B cell (primary cell): Measurements from ENCODE around the gene SLC7A9. TPM values are rescaled to one million over a fixed set of nuclear protein-coding genes. Genes with fewer than 3 reads are reported as not detected.

Experiments
- ATAC-seq: fragments of 200-7000 bp; cut with Tn5 transposase; one replicate; pipeline ENCODE4 v1.10.0; 2021; ENCODE audit warnings: low read depth, mild to moderate bottlenecking, moderate number of reproducible peaks, moderate library complexity
- CTCF ChIA-PET: fragments of 350-600 bp; sonication (Branson Sonifier 250); formaldehyde crosslinking; loops from one replicate; lab custom pipeline; 2021; ENCODE audit warnings: antibody characterized with exemption, inconsistent platforms; lab: Charles Lee
- POLR2A ChIA-PET: fragments of 350-600 bp; sonication (Branson Sonifier 250); formaldehyde crosslinking; loops from one replicate; lab custom pipeline; 2021; ENCODE audit warnings: antibody characterized with exemption; lab: Charles Lee
- DNase-seq: peaks from one replicate; pipeline ENCODE4 v3.0.0; 2013
- H2AFZ ChIP-seq: 2 replicates; pipeline ENCODE4 v1.6.1; 2012; ENCODE audit warnings: mild to moderate bottlenecking, low read depth, low read length; ENCODE audit not compliant: insufficient read depth, poor library complexity, severe bottlenecking
- H3K27ac ChIP-seq, 2 donors: 1 replicate in 1 of 2; 2 replicates in 1 of 2; pipeline ENCODE4 v1.5.1; 2012 to 2013; ENCODE audit warnings: low read length in 2 of 2, mild to moderate bottlenecking in 2 of 2, moderate library complexity in 1 of 2
- H3K27me3 ChIP-seq, 4 experiments: fragments of 200-600 bp in 1 of 4; sonication (generic) in 1 of 4; replicated peaks in 1 of 4; 1 replicate in 2 of 4; 2 replicates in 2 of 4; pipeline versions ENCODE4 v1.6.1 to v1.7.0; 2013 to 2016; ENCODE audit warnings: low read length in 3 of 4, mild to moderate bottlenecking in 2 of 4, mixed read lengths in 1 of 4, moderate library complexity in 1 of 4; ENCODE audit not compliant: insufficient read depth in 4 of 4, control insufficient read depth in 3 of 4; ENCODE audit errors: control extremely low read depth in 1 of 4
- H3K36me3 ChIP-seq, 2 experiments: replicated peaks in 1 of 2; 1 replicate in 1 of 2; 2 replicates in 1 of 2; pipeline versions ENCODE4 v1.6.1 to v1.7.1; 2013; ENCODE audit warnings: low read length in 1 of 2; ENCODE audit not compliant: insufficient read depth in 2 of 2, control insufficient read depth in 1 of 2; ENCODE audit errors: control extremely low read depth in 1 of 2, extremely low read depth in 1 of 2
- H3K4me1 ChIP-seq, 2 donors: fragments of 200-600 bp in 1 of 2; sonication (generic) in 1 of 2; 1 replicate in 1 of 2; 2 replicates in 1 of 2; pipeline versions ENCODE4 v1.5.1 to v1.6.1; 2013 to 2017; ENCODE audit warnings: low read length in 2 of 2; ENCODE audit not compliant: control insufficient read depth in 2 of 2, insufficient read depth in 2 of 2
- H3K4me2 ChIP-seq: replicated peaks from 2 replicates; pipeline ENCODE3; 2012; ENCODE audit warnings: mild to moderate bottlenecking, low read depth, low read length; ENCODE audit not compliant: poor library complexity, severe bottlenecking
- H3K4me3 ChIP-seq, 5 experiments: fragments of 200-600 bp in 1 of 5; sonication (generic) in 1 of 5; 1 replicate in 3 of 5; 2 replicates in 2 of 5; pipeline versions ENCODE4 v1.5.1 to v1.7.0; 2011 to 2016; ENCODE audit warnings: low read length in 4 of 5, mild to moderate bottlenecking in 4 of 5, low read depth in 2 of 5, control low read depth in 1 of 5, moderate library complexity in 1 of 5; ENCODE audit not compliant: insufficient read depth in 1 of 5; ENCODE audit errors: control extremely low read depth in 1 of 5, extremely low read depth in 1 of 5
- H3K79me2 ChIP-seq: fragments of 200-600 bp; sonication (generic); one replicate; pipeline ENCODE4 v1.6.0; 2016; ENCODE audit warnings: low read length; ENCODE audit not compliant: control insufficient read depth, insufficient read depth
- H3K9ac ChIP-seq: fragments of 200-600 bp; sonication (generic); 2 replicates; pipeline ENCODE4 v1.6.1; 2017; ENCODE audit warnings: mild to moderate bottlenecking, low read length, moderate library complexity
- H3K9me3 ChIP-seq, 3 donors: one replicate each; pipeline versions ENCODE4 v1.6.1 to v1.7.1; 2013; ENCODE audit warnings: low read length in 2 of 3; ENCODE audit not compliant: control insufficient read depth in 2 of 3, insufficient read depth in 1 of 3; ENCODE audit errors: control extremely low read depth in 1 of 3
- H4K20me1 ChIP-seq: 2 replicates; pipeline ENCODE4 v1.6.0; 2012; ENCODE audit warnings: mild to moderate bottlenecking, low read length; ENCODE audit not compliant: insufficient read depth, control insufficient read depth, poor library complexity, severe bottlenecking
- H3K27ac Mint-ChIP-seq: one replicate; pipeline ENCODE4 v1.8.0; 2021; ENCODE audit warnings: mixed read lengths
- H3K27me3 Mint-ChIP-seq: one replicate; pipeline ENCODE4 v1.8.0; 2021; ENCODE audit warnings: mixed read lengths
- H3K4me1 Mint-ChIP-seq: one replicate; pipeline ENCODE4 v1.8.0; 2021; ENCODE audit warnings: mixed read lengths
- H3K4me3 Mint-ChIP-seq: one replicate; pipeline ENCODE4 v1.8.0; 2021; ENCODE audit warnings: mixed read lengths
- H3K9me3 Mint-ChIP-seq: one replicate; pipeline ENCODE4 v1.8.0; 2022; ENCODE audit warnings: mixed read lengths; ENCODE audit not compliant: insufficient read depth
- EZH2 ChIP-seq: IDR thresholded peaks from 2 replicates; pipeline ENCODE4 v1.6.1; 2012; ENCODE audit warnings: borderline replicate concordance, low read depth, mild to moderate bottlenecking, moderate library complexity, low read length; ENCODE audit not compliant: insufficient read depth, poor library complexity, severe bottlenecking
- WGBS: methylation state at CpG from one replicate; pipeline ENCODE4 v1.1.5; 2013; ENCODE audit warnings: missing lambda C conversion rate; ENCODE audit not compliant: insufficient coverage; 5-methylcytosine and 5-hydroxymethylcytosine counted together
- intact Hi-C: fragments of 100-400 bp; cut with micrococcal nuclease; formaldehyde crosslinking; loops from one replicate; pipeline ENCODE4 v1.10.0; 2022
- polyA plus RNA-seq: library from polyadenylated mRNA; depleted of rRNA; stranded (reverse); fragments of >200 nt; gene quantifications from 2 replicates; pipeline ENCODE4 v1.2.3, GENCODE V29; 2012
- total RNA-seq, 2 donors: library from RNA; stranded (reverse); fragments of 120-200 nt in 1 of 2; gene quantifications; 1 replicate in 1 of 2; 2 replicates in 1 of 2; pipeline versions ENCODE4 v1.2.3 to v1.2.4, GENCODE V29; 2013 to 2022
- TF ChIP-seq, protein P1 (sequence below): fragments of 200-600 bp; IDR thresholded peaks from one replicate; pipeline ENCODE4 v1.8.0; 2022; ENCODE audit warnings: antibody characterized with exemption, mild to moderate bottlenecking

The SLC7A9 gene
- total and polyA plus RNA-seq, 2 donors (not counting 1 experiment from before 2014, with no cell fraction given), result 0.19 to 0.62 TPM

DNA sequence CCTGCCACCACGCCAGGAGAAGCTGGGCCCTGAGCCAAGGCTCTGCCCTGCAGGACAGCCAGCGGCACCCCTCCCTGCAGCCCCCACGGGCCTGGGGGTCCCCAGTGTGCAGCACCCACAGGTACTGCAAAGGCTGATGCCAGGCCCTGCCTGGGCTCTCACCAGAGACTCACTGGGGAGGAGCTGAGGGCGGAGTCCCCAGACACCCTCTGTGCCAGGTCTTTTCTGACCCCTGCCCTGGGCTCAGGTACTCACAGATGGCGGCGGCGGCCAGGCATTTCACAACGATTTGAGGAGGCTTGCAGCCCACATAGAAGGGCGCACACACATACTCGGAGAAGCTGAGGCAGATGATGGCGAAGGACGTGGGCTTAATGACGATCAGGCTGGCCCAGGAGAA, 5.7 kb downstream of the SLC7A9 start:
- Mint-ChIP-seq H3K27me3 (no peaks in the 10 kb centered on the region), H3K9me3 (no peaks in the 10 kb centered on the region), H3K4me3 (no peak overlapping the region), H3K4me1 (no peaks in the 10 kb centered on the region), H3K27ac (no peak overlapping the region)
- POLR2A ChIA-PET, result no interaction called here
- ATAC-seq, result no peak
- no peak for TF ChIP-seq EZH2
- TF ChIP-seq, protein P1, sequence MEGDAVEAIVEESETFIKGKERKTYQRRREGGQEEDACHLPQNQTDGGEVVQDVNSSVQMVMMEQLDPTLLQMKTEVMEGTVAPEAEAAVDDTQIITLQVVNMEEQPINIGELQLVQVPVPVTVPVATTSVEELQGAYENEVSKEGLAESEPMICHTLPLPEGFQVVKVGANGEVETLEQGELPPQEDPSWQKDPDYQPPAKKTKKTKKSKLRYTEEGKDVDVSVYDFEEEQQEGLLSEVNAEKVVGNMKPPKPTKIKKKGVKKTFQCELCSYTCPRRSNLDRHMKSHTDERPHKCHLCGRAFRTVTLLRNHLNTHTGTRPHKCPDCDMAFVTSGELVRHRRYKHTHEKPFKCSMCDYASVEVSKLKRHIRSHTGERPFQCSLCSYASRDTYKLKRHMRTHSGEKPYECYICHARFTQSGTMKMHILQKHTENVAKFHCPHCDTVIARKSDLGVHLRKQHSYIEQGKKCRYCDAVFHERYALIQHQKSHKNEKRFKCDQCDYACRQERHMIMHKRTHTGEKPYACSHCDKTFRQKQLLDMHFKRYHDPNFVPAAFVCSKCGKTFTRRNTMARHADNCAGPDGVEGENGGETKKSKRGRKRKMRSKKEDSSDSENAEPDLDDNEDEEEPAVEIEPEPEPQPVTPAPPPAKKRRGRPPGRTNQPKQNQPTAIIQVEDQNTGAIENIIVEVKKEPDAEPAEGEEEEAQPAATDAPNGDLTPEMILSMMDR, result no peak
- no peak for DNase-seq
- Histone ChIP-seq H3K79me2 (no peaks in the 10 kb centered on the region), H4K20me1 (no peaks in the 10 kb centered on the region), H3K4me3 (no peak overlapping the region), H3K36me3 (no peaks in the 10 kb centered on the region), H2AFZ (no peak overlapping the region), H3K4me1 (no peaks in the 10 kb centered on the region), H3K4me2 (no peak overlapping the region), H3K9me3 (no peaks in the 10 kb centered on the region), H3K9ac (no peak overlapping the region), H3K27me3 (no peaks in the 10 kb centered on the region), H3K27ac (no peak overlapping the region)
- intact Hi-C loops, result no loop called here
- CTCF ChIA-PET, result no interaction called here
- 90% methylated on average over 13 of the region's 13 CpGs for WGBS

DNA sequence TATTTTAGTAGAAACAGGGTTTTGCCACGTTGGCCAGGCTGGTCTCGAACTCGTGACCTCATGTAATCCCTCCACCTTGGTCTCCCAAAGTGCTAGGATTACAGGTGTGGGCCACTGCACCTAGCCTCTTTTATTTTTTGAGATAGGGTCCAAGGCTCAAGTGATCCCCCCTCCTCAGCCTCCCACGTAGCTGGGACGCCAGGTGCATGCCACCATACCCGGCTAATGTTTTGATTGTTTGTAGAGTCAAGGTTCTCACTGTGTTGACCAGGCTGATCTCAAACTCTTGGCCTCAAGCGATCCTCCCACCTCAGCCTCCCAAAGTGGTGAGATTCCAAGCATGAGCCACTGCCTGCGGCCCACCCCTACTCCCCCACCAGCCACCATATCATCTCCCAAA, 6.3 kb downstream of the SLC7A9 start:
- ChIA-PET CTCF (no interaction called here), POLR2A (no interaction called here)
- intact Hi-C loops, result no loop called here
- Histone ChIP-seq H3K79me2 (no peaks in the 10 kb centered on the region), H3K4me1 (no peaks in the 10 kb centered on the region), H3K4me2 (no peak overlapping the region), H3K9me3 (no peaks in the 10 kb centered on the region), H3K4me3 (no peak overlapping the region), H3K36me3 (no peaks in the 10 kb centered on the region), H3K27ac (no peak overlapping the region), H3K27me3 (no peaks in the 10 kb centered on the region), H2AFZ (no peak overlapping the region), H3K9ac (no peak overlapping the region), H4K20me1 (no peaks in the 10 kb centered on the region)
- ATAC-seq (no peak), DNase-seq (no peak)
- Mint-ChIP-seq H3K4me1 (no peaks in the 10 kb centered on the region), H3K27me3 (no peaks in the 10 kb centered on the region), H3K9me3 (no peaks in the 10 kb centered on the region), H3K27ac (no peak overlapping the region), H3K4me3 (no peak overlapping the region)
- TF ChIP-seq EZH2, result no peak
- TF ChIP-seq, protein P1, result no peak
- 83% methylated on average over 3 of the region's 8 CpGs for WGBS
